ENCODE results near the gene NPR1.

The NPR1 gene

GRCh38 chr1:153683854-153684253, 5.4 kb downstream of the NPR1 start:
- TF ChIP-seq CTCF (IDR thresholded peaks at IDR 0.05; ENCODE audit: low read depth, low read length), result no peak
- H3K4me3 ChIP-seq (ENCODE audit: low read depth, low read length), result no peak overlapping the region

- H3K4me3 ChIP-seq (ENCODE audit: low read depth, low read length), result no peak overlapping the region
- no peak for TF ChIP-seq CTCF (IDR thresholded peaks at IDR 0.05; ENCODE audit: low read depth, low read length)
Measured at GRCh38 chr1:153684892-153685291, 6.4 kb downstream of the NPR1 start.

- no peak for TF ChIP-seq CTCF (IDR thresholded peaks at IDR 0.05; ENCODE audit: low read depth, low read length)
- H3K4me3 ChIP-seq (ENCODE audit: low read depth, low read length), result no peak overlapping the region
Measured at GRCh38 chr1:153685544-153686340, 7.3 kb downstream of the NPR1 start.

GRCh38 chr1:153687346-153688125, 9.0 kb downstream of the NPR1 start:
- H3K4me3 ChIP-seq (ENCODE audit: low read depth, low read length), result no peak overlapping the region
- no peak for TF ChIP-seq CTCF (IDR thresholded peaks at IDR 0.05; ENCODE audit: low read depth, low read length)

- no peak for TF ChIP-seq CTCF (IDR thresholded peaks at IDR 0.05; ENCODE audit: low read depth, low read length)
Measured at GRCh38 chr1:153688276-153688675, 9.8 kb downstream of the NPR1 start.

GRCh38 chr1:153688736-153689328, 10.3 kb downstream of the NPR1 start:
- no peak for TF ChIP-seq CTCF (IDR thresholded peaks at IDR 0.05; ENCODE audit: low read depth, low read length)
- no peak overlapping the region for H3K4me3 ChIP-seq (ENCODE audit: low read depth, low read length)

More at GRCh38 chr1:153688276-153688675, 9.8 kb downstream of the NPR1 start:
- H3K4me3 ChIP-seq (ENCODE audit: low read depth, low read length), result no peak overlapping the region
